Fibroblast of villous mesenchyme (primary cell): Measurements from ENCODE around the gene TPX2. TPM values are rescaled to one million over a fixed set of nuclear protein-coding genes. Genes with fewer than 3 reads are reported as not detected.

Experiments
- DNase-seq: peaks from one replicate; pipeline ENCODE4 v3.0.0-alpha.2; 2010; ENCODE audit warnings: low read depth
- H3K4me3 ChIP-seq: 2 replicates; pipeline ENCODE4 v1.5.1; 2011; ENCODE audit warnings: low read depth, mild to moderate bottlenecking, low read length
- CTCF ChIP-seq: IDR thresholded peaks from 2 replicates; pipeline ENCODE4 v1.5.1; 2012; ENCODE audit warnings: low read depth, mild to moderate bottlenecking, low read length; ENCODE audit not compliant: insufficient read depth
- total RNA-seq: library from RNA; depleted of rRNA; stranded (reverse); fragments of >200 nt; gene quantifications from 2 replicates; pipeline ENCODE4 v1.2.3, GENCODE V29; 2012

The TPX2 gene
- total RNA-seq, 1 donor = 62.2 TPM

DNA sequence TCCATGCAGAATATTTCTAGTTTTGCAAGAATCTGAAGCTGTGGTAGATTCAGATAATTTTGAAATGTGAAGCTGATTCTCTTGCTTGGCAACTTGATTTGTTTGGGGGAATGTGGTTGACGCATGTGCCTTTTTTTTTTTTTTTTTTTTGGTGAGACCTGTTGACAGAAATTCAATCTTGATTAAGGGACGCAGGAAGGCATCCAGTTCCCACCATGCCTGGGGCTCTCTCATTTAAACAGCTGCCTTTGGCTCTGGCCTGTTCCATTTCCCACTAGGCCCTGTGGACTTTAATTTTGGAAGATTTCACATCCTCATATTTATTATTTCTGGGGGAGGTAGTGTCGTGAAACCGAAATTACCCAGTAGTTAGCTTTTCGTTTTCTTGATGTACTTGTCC is 8.6 kb downstream of the TPX2 start:
- TF ChIP-seq CTCF = no peak

DNA sequence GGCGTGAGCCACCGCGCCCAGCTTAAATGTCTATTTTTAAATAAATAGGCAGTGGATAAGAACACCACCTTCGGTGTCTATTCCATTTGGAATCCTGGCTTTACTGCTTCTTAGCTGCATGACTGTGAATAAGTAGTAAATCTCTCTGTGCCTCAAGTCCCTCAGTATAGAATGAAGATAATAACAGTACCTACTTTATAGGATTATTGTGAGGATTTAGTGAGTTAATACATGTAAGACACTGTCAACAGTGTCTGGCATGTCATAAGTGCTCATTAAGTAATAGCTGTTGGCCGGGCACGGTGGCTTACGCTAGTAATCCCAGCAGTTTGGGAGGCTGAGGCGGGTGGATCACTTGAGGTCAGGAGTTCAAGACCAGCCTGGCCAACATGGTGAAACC is 10.1 kb downstream of the TPX2 start:
- no peak for TF ChIP-seq CTCF
- H3K4me3 ChIP-seq = no peak overlapping the region
- DNase-seq = no peak

More for the DNA sequence above, 8.6 kb downstream of the TPX2 start:
- no peak for DNase-seq
- no peak overlapping the region for H3K4me3 ChIP-seq

DNA sequence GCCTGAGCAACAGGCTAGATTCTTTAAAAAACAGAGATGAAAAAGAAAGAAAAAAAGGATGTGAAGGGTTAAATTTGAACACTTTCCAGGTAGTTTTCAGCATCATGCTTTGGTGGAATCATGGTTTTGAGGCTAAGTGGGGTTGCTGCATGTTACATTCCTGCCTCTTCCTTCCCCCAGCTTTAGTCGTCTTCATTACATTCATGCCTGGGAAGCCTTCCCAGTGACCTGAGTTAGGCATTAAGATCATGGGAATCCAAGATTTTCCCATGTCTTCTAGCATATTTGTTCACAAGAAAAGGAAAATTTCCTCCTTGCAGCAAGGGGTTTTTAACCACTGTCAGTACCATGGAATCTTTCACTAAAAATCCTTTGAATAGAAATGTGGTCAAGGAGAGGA is 12.0 kb downstream of the TPX2 start:
- DNase-seq = peak; percentile 91
- H3K4me3 ChIP-seq = no peak overlapping the region
- no peak for TF ChIP-seq CTCF

GRCh38 chr20:31757254-31757653 is 18.2 kb downstream of the TPX2 start:
- no peak for DNase-seq
- no peak for TF ChIP-seq CTCF
- H3K4me3 ChIP-seq = no peak overlapping the region

DNA sequence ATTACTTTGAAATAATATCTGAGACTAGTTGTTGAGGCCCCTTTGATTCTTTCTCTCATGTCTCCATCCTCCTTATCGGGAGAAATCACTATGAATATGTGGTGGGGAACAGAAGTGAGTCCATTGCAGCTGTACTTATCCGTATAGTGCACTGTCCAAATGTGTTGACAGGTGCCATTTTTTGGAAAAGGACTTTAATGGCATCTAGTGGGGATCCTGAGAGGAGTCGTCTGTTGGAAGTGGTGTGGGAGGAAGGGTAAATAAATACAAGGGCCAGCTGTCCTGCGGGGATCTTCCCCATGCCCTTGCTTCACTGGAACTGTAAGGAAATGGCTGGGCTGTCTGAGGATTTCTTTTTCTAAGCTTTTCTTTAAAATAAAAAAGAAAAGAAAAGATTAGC is 19.4 kb downstream of the TPX2 start:
- peak; percentile 29 for DNase-seq
- TF ChIP-seq CTCF = no peak

GRCh38 chr20:31758991-31759390 is 19.9 kb downstream of the TPX2 start:
- H3K4me3 ChIP-seq = no peak overlapping the region
- DNase-seq = no peak
- no peak for TF ChIP-seq CTCF

More for the DNA sequence above, 19.4 kb downstream of the TPX2 start:
- H3K4me3 ChIP-seq = no peak overlapping the region

DNA sequence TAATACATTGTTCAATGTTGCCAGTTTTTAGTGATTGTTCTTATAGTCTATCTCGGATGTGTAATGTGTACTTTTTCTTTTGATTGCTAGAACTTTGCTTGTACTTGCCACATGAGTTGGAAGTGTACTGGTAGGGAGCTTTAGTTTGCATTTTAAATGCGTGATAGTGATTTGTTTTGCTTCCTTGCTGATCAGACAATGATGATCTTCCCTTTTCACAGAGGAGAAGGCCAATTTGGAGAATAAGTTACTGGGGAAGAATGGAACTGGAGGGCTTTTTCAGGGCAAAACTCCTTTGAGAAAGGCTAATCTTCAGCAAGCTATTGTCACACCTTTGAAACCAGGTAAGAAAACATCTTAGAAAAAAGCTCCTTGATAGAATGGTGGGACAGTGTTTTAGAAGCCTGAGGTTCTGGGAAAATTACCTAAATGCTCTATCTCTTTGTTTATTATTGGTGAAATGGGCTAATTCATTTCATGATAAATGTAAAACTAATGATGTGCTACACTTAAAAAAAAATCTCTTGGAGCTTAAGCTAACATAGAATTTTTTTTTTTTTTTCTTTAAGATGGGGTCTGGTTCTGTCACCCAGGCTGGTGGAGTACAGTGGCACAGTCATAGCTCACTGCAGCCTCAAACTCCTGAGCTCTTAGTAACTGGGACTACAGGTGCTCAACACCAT is 20.9 kb downstream of the TPX2 start:
- no peak overlapping the region for H3K4me3 ChIP-seq
- no peak for DNase-seq
- TF ChIP-seq CTCF = no peak
